Activated CD4-positive, alpha-beta memory T cell treated with anti-CD3 and anti-CD28 coated beads, Interleukin-2, amount 10 ng/mL, durations not matched to agents 7 days and 5 days (primary cell): ENCODE data around the gene COX19. TPM values are rescaled to one million over a fixed set of nuclear protein-coding genes. Genes with fewer than 3 reads are reported as not detected.

Experiments
- CTCF ChIA-PET: fragments of 350-600 bp; sonication (Branson Sonifier 250); formaldehyde crosslinking; loops from one replicate; lab custom pipeline; 2021; ENCODE audit warnings: antibody characterized with exemption, inconsistent platforms; lab: Charles Lee
- POLR2A ChIA-PET: fragments of 350-600 bp; sonication (Branson Sonifier 250); formaldehyde crosslinking; loops from one replicate; lab custom pipeline; 2021; ENCODE audit warnings: antibody characterized with exemption; lab: Charles Lee
- DNase-seq: peaks from one replicate; pipeline ENCODE4 v3.0.0-alpha.2; 2020
- H3K27ac Mint-ChIP-seq: one replicate; pipeline ENCODE4 v1.8.0; 2021; ENCODE audit warnings: mild to moderate bottlenecking, mixed read lengths
- H3K27me3 Mint-ChIP-seq: one replicate; pipeline ENCODE4 v1.8.0; 2021; ENCODE audit warnings: mixed read lengths
- H3K36me3 Mint-ChIP-seq: one replicate; pipeline ENCODE4 v1.8.0; 2021; ENCODE audit warnings: low read depth, mixed read lengths
- H3K4me1 Mint-ChIP-seq: one replicate; pipeline ENCODE4 v1.8.0; 2021; ENCODE audit warnings: mixed read lengths
- H3K4me3 Mint-ChIP-seq: one replicate; pipeline ENCODE4 v1.8.0; 2021; ENCODE audit warnings: mild to moderate bottlenecking, mixed read lengths
- H3K9me3 Mint-ChIP-seq: one replicate; pipeline ENCODE4 v1.8.0; 2021; ENCODE audit warnings: mixed read lengths
- total RNA-seq, 2 experiments: library from RNA; stranded (reverse); gene quantifications; one replicate each; pipeline ENCODE4 v1.2.3, GENCODE V29; 2021

The COX19 gene
- 10 to 100 TPM; 17.4 to 18.2 TPM for total RNA-seq

- DNase-seq = peak; percentile 90
- H3K36me3 Mint-ChIP-seq = peaks cover 18% of the 10 kb centered on the region
- peak within 1 kb of the TSS; percentile 86 for H3K27ac Mint-ChIP-seq
- CTCF ChIA-PET = interaction anchor here (0.9 to 3.6 kb wide), 13 partner anchors 18 to 202 kb away, joined by 3 to 11 read pairs (median 4); no protein-coding TSS in a partner anchor
- POLR2A ChIA-PET = interaction anchor here (0.6 to 4.0 kb wide), 32 partner anchors 10 to 217 kb away, joined by 3 to 54 read pairs (median 6); partner anchors contain the start of genes ADAP1, GPR146, SUN1 and ZFAND2A
- H3K27me3 Mint-ChIP-seq = no peaks in the 10 kb centered on the region
- peak within 1 kb of the TSS; percentile 90 for H3K4me3 Mint-ChIP-seq
- peaks cover 31% of the 10 kb centered on the region for H3K4me1 Mint-ChIP-seq
- H3K9me3 Mint-ChIP-seq = no peaks in the 10 kb centered on the region
These were observed at the start of gene COX19 for GRCh38 chr7:974820-975681. TSS of gene COX19 (minus strand) at chr7:975549. CDS start at chr7:975509, 40 bp downstream.

- H3K4me1 Mint-ChIP-seq = peaks cover 17% of the 10 kb centered on the region
- DNase-seq = no peak
- H3K4me3 Mint-ChIP-seq = no peak overlapping the region
- H3K27ac Mint-ChIP-seq = no peak overlapping the region
- peaks cover 7% of the 10 kb centered on the region for H3K9me3 Mint-ChIP-seq
- ChIA-PET POLR2A (interaction anchor here (1.1 kb wide), 1 partner anchor 34 kb away, joined by 3 read pairs; no protein-coding TSS in a partner anchor), CTCF (interaction anchor here (0.8 kb wide), 1 partner anchor 42 kb away, joined by 3 read pairs; no protein-coding TSS in a partner anchor)
- H3K27me3 Mint-ChIP-seq = no peaks in the 10 kb centered on the region
- peaks cover 26% of the 10 kb centered on the region for H3K36me3 Mint-ChIP-seq
These were observed 49.0 kb upstream of the COX19 start for GRCh38 chr7:1024331-1024841.

GRCh38 chr7:1022801-1023465 lies 47.6 kb upstream of the COX19 start:
- ChIA-PET CTCF (interaction anchor here (0.6 to 0.7 kb wide), 2 partner anchors 52 to 135 kb away, joined by 3 read pairs; no protein-coding TSS in a partner anchor), POLR2A (no interaction called here)
- no peak for DNase-seq
- H3K27me3 Mint-ChIP-seq = no peaks in the 10 kb centered on the region
- peaks cover 7% of the 10 kb centered on the region for H3K9me3 Mint-ChIP-seq
- H3K4me1 Mint-ChIP-seq = peaks cover 16% of the 10 kb centered on the region
- no peak overlapping the region for H3K4me3 Mint-ChIP-seq
- no peak overlapping the region for H3K27ac Mint-ChIP-seq
- H3K36me3 Mint-ChIP-seq = peaks cover 28% of the 10 kb centered on the region

- ChIA-PET POLR2A (no interaction called here), CTCF (interaction anchor here (1.5 to 4.0 kb wide), 2 partner anchors 29 to 43 kb away, joined by 4 to 15 read pairs; no protein-coding TSS in a partner anchor)
- Mint-ChIP-seq H3K36me3 (peaks cover 29% of the 10 kb centered on the region), H3K4me3 (no peak overlapping the region), H3K9me3 (peaks cover 7% of the 10 kb centered on the region), H3K27me3 (no peaks in the 10 kb centered on the region), H3K4me1 (peaks cover 17% of the 10 kb centered on the region), H3K27ac (no peak overlapping the region)
- no peak for DNase-seq
These were observed 47.0 kb upstream of the COX19 start for GRCh38 chr7:1022356-1022755.

GRCh38 chr7:1021931-1022330 lies 46.6 kb upstream of the COX19 start:
- peaks cover 29% of the 10 kb centered on the region for H3K36me3 Mint-ChIP-seq
- CTCF ChIA-PET = interaction anchor here (1.5 to 4.0 kb wide), 2 partner anchors 28 to 43 kb away, joined by 4 to 15 read pairs; no protein-coding TSS in a partner anchor
- H3K4me3 Mint-ChIP-seq = no peak overlapping the region
- H3K27ac Mint-ChIP-seq = no peak overlapping the region
- no peak for DNase-seq
- POLR2A ChIA-PET = no interaction called here
- no peaks in the 10 kb centered on the region for H3K27me3 Mint-ChIP-seq
- H3K9me3 Mint-ChIP-seq = peaks cover 7% of the 10 kb centered on the region
- H3K4me1 Mint-ChIP-seq = peaks cover 14% of the 10 kb centered on the region

- peaks cover 7% of the 10 kb centered on the region for H3K9me3 Mint-ChIP-seq
- no peak overlapping the region for H3K27ac Mint-ChIP-seq
- DNase-seq = no peak
- H3K4me3 Mint-ChIP-seq = no peak overlapping the region
- ChIA-PET POLR2A (no interaction called here), CTCF (interaction anchor here (1.5 to 4.0 kb wide), 2 partner anchors 28 to 44 kb away, joined by 4 to 15 read pairs; no protein-coding TSS in a partner anchor)
- H3K27me3 Mint-ChIP-seq = no peaks in the 10 kb centered on the region
- peaks cover 24% of the 10 kb centered on the region for H3K36me3 Mint-ChIP-seq
- peaks cover 10% of the 10 kb centered on the region for H3K4me1 Mint-ChIP-seq
These were observed 46.0 kb upstream of the COX19 start for GRCh38 chr7:1021366-1021765.

- CTCF ChIA-PET = interaction anchor here (1.5 to 4.0 kb wide), 2 partner anchors 27 to 44 kb away, joined by 4 to 15 read pairs; no protein-coding TSS in a partner anchor
- no peak for DNase-seq
- Mint-ChIP-seq H3K9me3 (peaks cover 7% of the 10 kb centered on the region), H3K36me3 (peaks cover 21% of the 10 kb centered on the region), H3K27ac (no peak overlapping the region), H3K4me3 (no peak overlapping the region), H3K27me3 (no peaks in the 10 kb centered on the region), H3K4me1 (peaks cover 7% of the 10 kb centered on the region)
- POLR2A ChIA-PET = no interaction called here
These were observed 45.5 kb upstream of the COX19 start for GRCh38 chr7:1020849-1021251.

GRCh38 chr7:1019789-1020610 lies 44.7 kb upstream of the COX19 start:
- no peak overlapping the region for H3K4me3 Mint-ChIP-seq
- peaks cover 7% of the 10 kb centered on the region for H3K4me1 Mint-ChIP-seq
- ChIA-PET POLR2A (no interaction called here), CTCF (interaction anchor here (4.0 kb wide), 1 partner anchor 45 kb away, joined by 15 read pairs; no protein-coding TSS in a partner anchor)
- peaks cover 21% of the 10 kb centered on the region for H3K36me3 Mint-ChIP-seq
- no peak for DNase-seq
- H3K27me3 Mint-ChIP-seq = no peaks in the 10 kb centered on the region
- peaks cover 7% of the 10 kb centered on the region for H3K9me3 Mint-ChIP-seq
- no peak overlapping the region for H3K27ac Mint-ChIP-seq

GRCh38 chr7:1019255-1019785 lies 44.0 kb upstream of the COX19 start:
- no peak for DNase-seq
- CTCF ChIA-PET = interaction anchor here (4.0 kb wide), 1 partner anchor 46 kb away, joined by 15 read pairs; no protein-coding TSS in a partner anchor
- H3K4me3 Mint-ChIP-seq = no peak overlapping the region
- H3K36me3 Mint-ChIP-seq = peaks cover 21% of the 10 kb centered on the region
- H3K27me3 Mint-ChIP-seq = no peaks in the 10 kb centered on the region
- H3K9me3 Mint-ChIP-seq = peaks cover 7% of the 10 kb centered on the region
- POLR2A ChIA-PET = interaction anchor here (0.9 kb wide), 1 partner anchor 27 kb away, joined by 3 read pairs; no protein-coding TSS in a partner anchor
- H3K4me1 Mint-ChIP-seq = peaks cover 7% of the 10 kb centered on the region
- H3K27ac Mint-ChIP-seq = no peak overlapping the region

- no peak overlapping the region for H3K27ac Mint-ChIP-seq
- no peaks in the 10 kb centered on the region for H3K27me3 Mint-ChIP-seq
- DNase-seq = no peak
- H3K4me3 Mint-ChIP-seq = no peak overlapping the region
- H3K9me3 Mint-ChIP-seq = peaks cover 7% of the 10 kb centered on the region
- POLR2A ChIA-PET = no interaction called here
- H3K36me3 Mint-ChIP-seq = peaks cover 16% of the 10 kb centered on the region
- CTCF ChIA-PET = interaction anchor here (4.0 kb wide), 1 partner anchor 47 kb away, joined by 15 read pairs; no protein-coding TSS in a partner anchor
- H3K4me1 Mint-ChIP-seq = peaks cover 7% of the 10 kb centered on the region
These were observed 43.0 kb upstream of the COX19 start for GRCh38 chr7:1018334-1018695.

- no peak overlapping the region for H3K4me3 Mint-ChIP-seq
- no peaks in the 10 kb centered on the region for H3K27me3 Mint-ChIP-seq
- H3K27ac Mint-ChIP-seq = no peak overlapping the region
- H3K36me3 Mint-ChIP-seq = peaks cover 16% of the 10 kb centered on the region
- H3K9me3 Mint-ChIP-seq = peaks cover 7% of the 10 kb centered on the region
- H3K4me1 Mint-ChIP-seq = peaks cover 7% of the 10 kb centered on the region
- CTCF ChIA-PET = no interaction called here
- POLR2A ChIA-PET = no interaction called here
- DNase-seq = no peak
These were observed 42.4 kb upstream of the COX19 start for GRCh38 chr7:1017586-1018333.
